Measurements from ENCODE around the gene RNF115.
"Not testable (repeated sequence)": the region's sequence is repeated elsewhere in the genome, so short reads cannot be mapped to it uniquely, and the experiment has no call there.

Gene RNF115

DNA sequence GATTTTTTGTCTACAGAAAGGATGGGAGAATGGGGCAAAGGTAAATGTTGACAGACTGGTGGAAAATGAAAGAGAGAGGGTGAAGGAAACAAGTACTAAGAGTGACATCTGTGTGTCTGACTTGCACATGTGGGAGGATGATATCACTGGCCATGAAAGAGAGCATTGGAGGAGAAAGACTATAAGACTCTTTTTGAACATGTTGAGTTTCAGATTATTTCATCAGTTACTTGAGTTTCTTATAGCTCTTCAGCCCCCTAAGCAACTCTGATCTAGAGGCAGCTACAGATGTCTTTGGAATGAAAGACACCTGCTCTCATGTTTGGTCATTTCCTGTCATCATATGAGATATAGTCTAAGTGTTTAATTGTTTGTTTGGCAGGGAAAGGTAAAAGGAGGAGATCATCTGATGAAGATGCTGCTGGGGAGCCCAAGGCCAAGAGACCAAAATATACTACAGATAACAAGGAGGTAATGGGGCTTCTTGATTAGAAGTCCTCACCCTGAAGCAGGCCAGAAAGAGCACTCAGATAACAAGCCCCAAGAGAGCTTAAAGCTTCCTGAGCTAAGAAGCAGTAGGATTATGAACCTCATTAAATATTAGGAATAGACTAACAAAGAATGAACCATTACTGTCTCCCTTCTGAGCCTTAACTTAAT is 4.6 kb upstream of the RNF115 start:
- POLR2A ChIA-PET, result no interaction called here

GRCh38 chr1:145827966-145828365 is 4.1 kb upstream of the RNF115 start:
- no peak for TF ChIP-seq SUZ12 (IDR thresholded peaks at IDR 0.05)
- no peak for TF ChIP-seq FOXK2 (IDR thresholded peaks at IDR 0.05)
- TF ChIP-seq ELF4 (IDR thresholded peaks at IDR 0.05), result no peak
- ChIA-PET CTCF (interaction anchor here (1.4 kb wide), 1 partner anchor 17 kb away, joined by 3 read pairs; the partner anchor contains the start of gene NUDT17), POLR2A (no interaction called here)
- no peak for DNase-seq (ENCODE audit: extremely low spot score)

More for the DNA sequence above, 4.6 kb upstream of the RNF115 start:
- TF ChIP-seq BHLHE40 (IDR thresholded peaks at IDR 0.05; ENCODE audit: borderline replicate concordance) (no peak), L3MBTL2 (conservative IDR thresholded peaks at IDR 0.05) (no peak), LEF1 (IDR thresholded peaks at IDR 0.05; ENCODE audit: borderline replicate concordance) (no peak), HDGF (IDR thresholded peaks at IDR 0.05; ENCODE audit: borderline replicate concordance) (no peak), CTBP1 (IDR thresholded peaks at IDR 0.05; ENCODE audit: borderline replicate concordance) (no peak), NFRKB (IDR thresholded peaks at IDR 0.05) (no peak), FOXK2 (IDR thresholded peaks at IDR 0.05) (no peak), TARDBP (IDR thresholded peaks at IDR 0.05) (no peak), FOXM1 (IDR thresholded peaks at IDR 0.05; ENCODE audit: borderline replicate concordance) (no peak), ARNT (IDR thresholded peaks at IDR 0.05) (no peak), ZNF384 (IDR thresholded peaks at IDR 0.05) (no peak), SP1 (IDR thresholded peaks at IDR 0.05) (no peak)
- TF ChIP-seq, protein P1, sequence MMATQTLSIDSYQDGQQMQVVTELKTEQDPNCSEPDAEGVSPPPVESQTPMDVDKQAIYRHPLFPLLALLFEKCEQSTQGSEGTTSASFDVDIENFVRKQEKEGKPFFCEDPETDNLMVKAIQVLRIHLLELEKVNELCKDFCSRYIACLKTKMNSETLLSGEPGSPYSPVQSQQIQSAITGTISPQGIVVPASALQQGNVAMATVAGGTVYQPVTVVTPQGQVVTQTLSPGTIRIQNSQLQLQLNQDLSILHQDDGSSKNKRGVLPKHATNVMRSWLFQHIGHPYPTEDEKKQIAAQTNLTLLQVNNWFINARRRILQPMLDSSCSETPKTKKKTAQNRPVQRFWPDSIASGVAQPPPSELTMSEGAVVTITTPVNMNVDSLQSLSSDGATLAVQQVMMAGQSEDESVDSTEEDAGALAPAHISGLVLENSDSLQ (IDR thresholded peaks at IDR 0.05), result no peak
- DNase-seq (ENCODE audit: extremely low spot score), result no peak
- CTCF ChIA-PET, result interaction anchor here (1.4 kb wide), 1 partner anchor 16 kb away, joined by 3 read pairs; the partner anchor contains the start of gene NUDT17

DNA sequence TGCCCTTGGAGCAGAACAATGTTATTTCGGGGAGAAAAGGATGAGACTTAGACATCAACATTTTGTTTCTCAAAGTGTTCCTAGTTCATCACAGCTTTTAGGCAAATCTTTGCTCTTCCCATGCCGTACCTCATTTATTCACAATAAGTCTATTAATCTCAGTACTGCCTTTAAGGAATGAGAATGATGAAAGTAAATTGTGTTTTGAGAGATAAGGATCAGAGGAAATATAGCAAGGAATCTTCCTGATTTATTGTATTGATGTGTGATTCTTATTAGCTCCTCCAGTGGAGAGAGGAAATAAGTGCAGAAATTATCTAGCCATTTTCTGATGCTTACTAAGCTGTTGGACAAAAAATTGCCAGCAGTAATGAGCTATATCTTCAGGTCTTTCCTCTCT is 2.1 kb upstream of the RNF115 start:
- CTCF ChIA-PET, result interaction anchor here (0.6 to 3.7 kb wide), 2 partner anchors 15 to 19 kb away, joined by 3 to 17 read pairs; partner anchors contain the start of gene NUDT17
- no peak for DNase-seq (ENCODE audit: extremely low spot score)
- TF ChIP-seq CTBP1 (IDR thresholded peaks at IDR 0.05; ENCODE audit: borderline replicate concordance) (no peak), ARNT (IDR thresholded peaks at IDR 0.05) (no peak), LEF1 (IDR thresholded peaks at IDR 0.05; ENCODE audit: borderline replicate concordance) (no peak), BHLHE40 (IDR thresholded peaks at IDR 0.05; ENCODE audit: borderline replicate concordance) (no peak), ELF4 (IDR thresholded peaks at IDR 0.05) (no peak), SUZ12 (IDR thresholded peaks at IDR 0.05) (no peak), ZNF384 (IDR thresholded peaks at IDR 0.05) (no peak), FOXK2 (IDR thresholded peaks at IDR 0.05) (no peak), FOXA1 (IDR thresholded peaks at IDR 0.05) (no peak), SP1 (IDR thresholded peaks at IDR 0.05) (no peak), NFRKB (IDR thresholded peaks at IDR 0.05) (no peak), TARDBP (IDR thresholded peaks at IDR 0.05) (no peak), L3MBTL2 (conservative IDR thresholded peaks at IDR 0.05) (no peak), FOXM1 (IDR thresholded peaks at IDR 0.05; ENCODE audit: borderline replicate concordance) (no peak), HDGF (IDR thresholded peaks at IDR 0.05; ENCODE audit: borderline replicate concordance) (no peak)
- TF ChIP-seq, protein P1 (IDR thresholded peaks at IDR 0.05), result no peak
- POLR2A ChIA-PET, result interaction anchor here (1.3 to 3.4 kb wide), 2 partner anchors 33 to 226 kb away, joined by 3 to 27 read pairs; partner anchors contain the start of gene PIAS3

DNA sequence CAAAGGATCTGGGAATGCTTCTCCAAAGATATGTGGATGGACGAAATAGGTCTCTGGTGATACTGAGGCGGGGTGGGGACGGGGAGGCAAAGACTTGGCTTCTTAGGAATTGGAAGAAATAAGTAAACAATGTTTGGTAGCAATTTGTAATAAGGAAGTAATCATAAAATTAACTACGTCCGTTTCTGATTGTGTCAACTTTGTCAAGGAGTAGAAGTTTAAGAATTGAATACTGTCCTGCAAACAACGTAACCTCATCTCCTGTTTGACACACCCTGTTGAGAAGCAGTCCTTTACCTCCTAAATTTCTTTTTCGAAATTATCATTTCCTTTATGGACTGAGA is 576 bp upstream of the RNF115 start:
- TF ChIP-seq BHLHE40 (IDR thresholded peaks at IDR 0.05; ENCODE audit: borderline replicate concordance) (no peak), CTBP1 (IDR thresholded peaks at IDR 0.05; ENCODE audit: borderline replicate concordance) (no peak), FOXA1 (IDR thresholded peaks at IDR 0.05) (no peak), SUZ12 (IDR thresholded peaks at IDR 0.05) (no peak), ELF4 (IDR thresholded peaks at IDR 0.05) (no peak), LEF1 (IDR thresholded peaks at IDR 0.05; ENCODE audit: borderline replicate concordance) (no peak), FOXK2 (IDR thresholded peaks at IDR 0.05) (no peak), ARNT (IDR thresholded peaks at IDR 0.05) (no peak), NFRKB (IDR thresholded peaks at IDR 0.05) (no peak)
- CTCF ChIA-PET, result interaction anchor here (3.7 kb wide), 1 partner anchor 21 kb away, joined by 17 read pairs; the partner anchor contains the start of gene NUDT17
- POLR2A ChIA-PET, result interaction anchor here (0.6 to 3.4 kb wide), 19 partner anchors 17 to 211 kb away, joined by 3 to 27 read pairs (median 4); partner anchors contain the start of genes ANKRD34A, NUDT17, PIAS3 and POLR3GL
- DNase-seq (ENCODE audit: extremely low spot score), result no peak

GRCh38 chr1:145822779-145823331 is 1.0 kb downstream of the RNF115 start:
- DNase-seq (ENCODE audit: extremely low spot score); CTCF ChIA-PET; POLR2A ChIA-PET: not testable (repeated sequence)

DNA sequence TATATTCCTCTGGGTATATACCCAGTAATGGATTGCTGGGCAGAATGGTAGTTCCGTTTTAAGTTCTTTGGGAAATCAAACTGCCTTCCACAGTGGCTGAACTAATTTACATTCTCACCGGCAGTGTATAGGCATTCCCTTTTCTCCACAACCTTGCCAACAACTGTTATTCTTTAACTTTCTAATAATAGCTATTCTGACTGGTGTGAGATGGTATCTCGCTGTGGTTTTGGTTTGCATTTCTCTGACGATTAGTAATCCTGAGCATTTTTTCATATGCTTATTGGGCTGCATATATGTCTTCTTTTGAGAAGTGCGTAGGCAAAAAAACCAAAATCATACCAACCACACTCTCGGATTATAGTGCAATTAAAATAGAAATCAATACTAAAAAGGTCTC is 5.8 kb downstream of the RNF115 start:
- POLR2A ChIA-PET; CTCF ChIA-PET; DNase-seq (ENCODE audit: extremely low spot score): not testable (repeated sequence)

- POLR2A ChIA-PET; DNase-seq (ENCODE audit: extremely low spot score); CTCF ChIA-PET: not testable (repeated sequence)
Measured at GRCh38 chr1:145812977-145813810, 10.7 kb downstream of the RNF115 start.
